GM18498 (cell line): ENCODE data around the gene KLF1.
"Not testable (repeated sequence)": the region's sequence is repeated elsewhere in the genome, so short reads cannot be mapped to it uniquely, and the experiment has no call there.

Experiments
- ATAC-seq: cut with Tn5 transposase; IDR thresholded peaks from one replicate; pipeline ENCODE4 v1.9.1; 2021; ENCODE audit warnings: mild to moderate bottlenecking, moderate library complexity; ENCODE audit not compliant: unreplicated experiment

The KLF1 gene

GRCh38 chr19:12886969-12887747 is at the start of gene KLF1:
Gene KLF1, minus strand, starts transcription at chr19:12887201. Its CDS starts 61 bp downstream, at chr19:12887140.
- ATAC-seq, result no peak

GRCh38 chr19:12936582-12936981 is 49.6 kb upstream of the KLF1 start:
- no peak for ATAC-seq

DNA sequence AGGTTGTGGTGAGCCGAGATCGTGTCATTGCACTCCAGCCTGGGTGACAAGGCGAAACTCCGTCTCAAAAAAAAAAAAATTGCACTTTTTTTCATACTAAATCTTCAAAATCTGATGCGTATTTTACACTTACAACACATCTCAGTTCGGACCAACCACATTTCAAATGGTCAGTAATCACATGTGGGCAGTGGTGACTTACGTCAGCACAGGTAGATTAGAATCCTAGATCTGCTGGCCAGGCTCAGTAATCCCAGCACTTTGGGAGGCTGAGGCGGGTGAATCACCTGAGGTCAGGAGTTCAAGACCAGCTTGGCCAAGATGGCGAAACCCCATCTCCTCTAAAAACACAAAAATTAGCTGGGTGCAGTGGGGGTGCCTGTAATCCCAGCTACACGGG is 48.1 kb upstream of the KLF1 start:
- no peak for ATAC-seq

DNA sequence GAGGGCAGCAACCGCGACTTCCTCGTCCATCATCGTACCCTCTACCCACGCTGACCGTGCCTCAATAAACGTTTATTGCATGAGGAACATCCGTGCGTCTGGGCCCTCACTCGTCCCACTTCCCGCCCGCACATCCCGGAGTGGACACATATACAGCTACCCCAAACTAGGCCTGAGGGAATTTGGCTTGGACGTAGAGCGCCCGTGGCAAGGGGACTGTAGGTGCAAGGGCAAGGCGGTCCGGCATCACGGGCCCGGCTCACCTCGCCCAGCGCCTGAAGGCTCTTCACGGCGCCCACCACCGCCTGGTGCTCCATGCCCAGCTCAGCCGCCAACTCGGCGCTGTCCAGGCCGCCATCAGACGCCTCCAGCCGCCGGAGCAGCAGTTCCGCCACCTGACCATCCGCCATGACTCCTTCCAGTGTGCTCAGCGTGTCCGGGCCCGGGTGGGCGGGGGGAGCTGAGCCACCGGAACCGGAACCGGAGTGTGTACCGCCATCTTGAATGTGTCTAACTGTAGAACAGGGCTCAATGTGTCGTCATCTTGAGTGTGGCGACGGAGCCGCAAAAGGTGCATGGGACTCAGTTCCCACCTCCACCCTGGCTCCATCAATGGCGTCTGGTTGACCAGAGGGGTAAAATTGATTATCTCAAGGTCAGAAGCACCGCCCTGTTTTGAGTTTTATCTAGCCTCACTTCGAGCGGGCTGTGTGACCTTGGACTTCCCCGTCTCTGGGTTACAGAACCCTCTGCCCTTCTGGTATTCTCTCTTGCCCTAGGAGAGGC is 46.5 kb upstream of the KLF1 start, which contains the start of gene FARSA:
Gene FARSA (minus strand): TSS at position 425 of the 786 bp plus-strand sequence. CDS start 15 bp downstream, at position 410.
- peak; percentile 52 for ATAC-seq

- no peak for ATAC-seq
These were observed 45.6 kb upstream of the KLF1 start for GRCh38 chr19:12932392-12933286.

GRCh38 chr19:12930002-12930645 is 43.1 kb upstream of the KLF1 start:
- no peak for ATAC-seq

DNA sequence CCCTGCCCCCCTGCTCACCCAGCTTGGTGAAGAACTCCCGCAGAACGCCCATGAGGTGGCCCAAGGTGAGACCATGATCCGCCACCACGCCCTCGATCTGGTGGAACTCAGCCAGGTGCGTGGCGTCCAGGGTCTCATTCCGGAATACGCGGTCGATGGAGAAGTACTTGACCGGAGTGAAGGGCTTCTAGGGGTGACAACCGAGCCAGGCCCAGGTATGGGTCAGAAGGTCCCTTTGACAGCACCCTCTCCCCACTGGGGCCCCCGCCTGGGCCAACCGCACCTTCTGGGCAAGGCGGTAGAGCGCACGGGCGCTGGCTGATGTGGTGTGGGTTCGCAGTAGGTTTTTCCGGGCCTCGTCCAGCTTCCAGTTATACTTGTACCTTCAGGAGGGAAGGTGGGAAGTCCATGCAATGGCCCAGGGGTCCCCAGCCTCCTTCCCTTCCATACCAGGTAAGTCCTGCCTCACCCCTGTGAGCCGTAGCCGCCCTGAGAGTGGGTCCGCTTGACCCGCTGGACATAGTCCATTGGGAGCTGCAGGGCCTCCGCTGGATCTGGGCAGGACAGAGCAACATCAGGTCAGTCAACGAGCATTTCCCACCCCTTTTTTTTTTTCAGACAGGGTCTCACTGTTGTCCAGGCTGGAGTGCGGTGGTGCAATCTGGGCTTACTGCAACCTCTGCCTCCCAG is 37.8 kb upstream of the KLF1 start:
- ATAC-seq, result no peak

- ATAC-seq, result no peak
These were observed 36.0 kb upstream of the KLF1 start for GRCh38 chr19:12922959-12923358.

DNA sequence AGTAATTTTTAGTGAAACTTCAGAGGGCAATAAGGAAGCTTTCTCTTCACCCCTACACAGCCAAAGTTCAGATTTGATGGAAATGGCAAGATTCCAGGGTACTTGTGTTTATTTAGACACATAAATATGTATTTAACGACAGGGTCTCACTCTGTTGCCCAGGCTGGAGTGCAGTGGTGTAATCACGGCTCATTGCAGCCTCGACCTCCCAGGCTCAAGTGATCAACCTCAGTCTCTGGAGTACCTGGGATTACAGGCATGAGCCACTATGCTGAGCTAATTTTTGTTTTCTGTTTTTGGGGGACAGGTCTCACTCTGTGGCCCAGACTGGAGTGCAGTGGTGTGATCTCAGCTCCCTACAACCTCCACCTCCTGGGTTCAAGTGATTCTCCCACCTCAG is 34.0 kb upstream of the KLF1 start:
- no peak for ATAC-seq

DNA sequence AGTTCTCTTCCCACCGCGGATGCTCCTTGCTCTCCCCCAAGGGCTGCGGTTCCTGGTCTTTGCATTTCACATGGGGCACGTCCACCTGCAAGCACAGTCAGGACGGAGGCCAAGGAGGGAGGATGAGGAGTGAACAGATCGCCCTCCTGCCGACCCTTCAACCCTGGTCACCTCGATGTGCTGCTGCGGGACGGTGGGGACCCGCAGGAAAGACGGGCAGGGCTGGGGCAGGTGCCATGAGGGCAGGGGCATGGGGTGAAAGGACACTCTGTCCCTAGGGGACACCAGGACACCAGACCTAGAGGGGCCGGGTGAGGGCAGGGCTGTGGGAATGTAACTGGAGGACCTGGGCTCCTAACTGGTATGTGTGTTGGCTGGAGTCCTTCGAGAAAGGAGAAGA is 31.3 kb upstream of the KLF1 start:
- no peak for ATAC-seq

GRCh38 chr19:12915860-12916259 is 28.9 kb upstream of the KLF1 start:
- not testable (repeated sequence) for ATAC-seq

DNA sequence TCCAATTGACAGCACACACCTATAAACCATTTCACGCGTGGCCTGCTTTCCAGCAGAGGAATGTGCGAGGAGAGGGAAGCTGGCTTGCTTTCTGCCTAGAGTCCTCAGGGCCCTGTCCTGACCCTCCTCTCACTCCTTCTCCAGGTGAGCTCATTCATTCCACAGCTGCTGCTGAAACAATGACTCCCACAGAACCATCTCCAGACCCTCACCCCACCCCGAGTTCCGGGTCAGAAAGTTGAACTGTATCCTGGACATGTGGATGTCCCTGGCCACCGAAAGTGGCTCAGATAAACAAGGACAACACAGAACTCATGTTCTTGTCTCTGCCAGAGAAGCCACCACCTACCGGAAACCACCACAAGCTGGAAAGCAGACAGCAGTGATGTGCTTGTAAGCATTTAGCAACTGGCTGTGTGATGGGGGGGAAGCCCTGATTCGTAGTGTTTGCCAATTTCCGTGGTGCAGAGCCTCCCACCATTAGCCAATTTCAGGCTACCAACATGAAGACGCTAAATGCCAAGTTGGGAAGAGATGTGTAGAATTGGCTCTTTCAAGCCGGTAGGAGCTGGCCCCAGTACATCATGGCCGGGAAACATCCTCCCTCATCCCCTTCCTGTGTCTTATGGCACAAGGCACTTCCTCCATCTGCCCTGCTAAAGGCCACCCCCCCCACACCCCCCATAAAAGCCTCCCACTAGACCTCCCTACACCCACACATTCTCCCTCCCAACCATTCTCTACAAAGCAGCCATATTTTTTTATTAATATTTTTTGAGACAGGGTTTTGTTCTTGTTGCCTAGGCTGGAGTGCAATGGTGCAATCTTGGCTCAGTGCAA is 27.1 kb upstream of the KLF1 start:
- no peak for ATAC-seq

DNA sequence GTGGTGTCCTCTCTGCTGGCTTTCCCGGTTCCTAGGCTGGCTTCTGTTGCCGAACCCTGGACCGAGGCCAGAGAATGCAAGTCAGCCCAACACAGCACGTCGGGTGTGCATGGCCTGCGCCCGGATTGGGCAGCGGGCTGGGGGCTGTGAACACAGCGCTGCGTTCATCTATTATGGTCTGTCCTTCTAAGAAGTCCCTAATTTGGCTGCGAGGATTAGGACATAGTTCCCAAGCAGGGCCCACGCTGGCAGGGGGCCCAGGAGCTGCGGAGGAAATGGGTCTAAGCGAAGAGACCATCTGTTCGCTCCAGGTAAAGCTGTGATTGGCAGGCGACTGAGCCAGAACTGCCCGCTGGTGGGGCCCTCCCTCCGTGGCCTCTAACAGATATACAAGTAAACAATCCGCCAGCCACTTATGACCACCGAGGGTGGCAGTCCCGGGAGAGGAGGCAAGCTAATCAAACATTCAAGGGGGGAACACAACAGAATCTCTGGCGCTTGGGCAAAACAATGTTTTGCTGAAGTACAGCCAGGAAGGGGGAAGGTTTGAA is 26.1 kb upstream of the KLF1 start:
- ATAC-seq, result no peak

DNA sequence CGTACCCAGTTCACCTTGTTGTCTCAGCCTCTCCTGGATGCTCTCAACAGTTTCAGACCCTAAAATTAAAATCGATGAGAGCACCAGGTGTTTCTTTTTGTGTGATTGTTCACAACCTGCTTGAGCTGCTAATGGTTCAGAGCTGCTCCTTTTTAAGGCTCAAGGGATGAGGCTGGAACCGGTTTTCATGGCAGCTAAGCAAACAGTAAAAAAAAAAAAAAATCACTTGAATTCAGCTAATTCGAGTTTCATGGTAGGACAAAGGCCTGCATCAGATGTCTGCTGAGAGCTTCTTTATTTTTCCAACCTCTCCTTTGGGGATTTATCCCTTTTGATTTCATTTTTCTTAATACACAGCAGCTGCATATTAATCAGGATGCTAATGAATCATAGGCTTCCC is 25.6 kb upstream of the KLF1 start:
- no peak for ATAC-seq

DNA sequence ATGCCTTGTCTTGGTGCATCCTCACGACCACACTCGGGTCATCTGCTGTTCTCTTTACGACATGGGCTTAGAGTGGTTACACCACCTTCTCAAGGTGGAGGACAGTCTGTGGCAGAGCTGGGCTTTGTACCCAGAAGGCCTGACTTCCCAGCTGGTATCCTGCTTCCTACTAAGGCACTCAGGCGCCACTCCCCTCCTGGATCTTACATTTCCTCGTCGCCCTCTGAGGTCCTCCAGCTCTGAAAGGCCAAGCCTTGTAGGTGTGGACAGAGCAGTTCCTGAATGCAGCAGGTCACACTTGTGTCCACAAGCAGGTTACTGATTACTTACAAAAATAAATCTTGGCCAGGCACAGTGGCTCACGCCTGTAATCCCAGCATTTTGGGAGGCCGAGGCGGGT is 20.2 kb upstream of the KLF1 start:
- no peak for ATAC-seq

DNA sequence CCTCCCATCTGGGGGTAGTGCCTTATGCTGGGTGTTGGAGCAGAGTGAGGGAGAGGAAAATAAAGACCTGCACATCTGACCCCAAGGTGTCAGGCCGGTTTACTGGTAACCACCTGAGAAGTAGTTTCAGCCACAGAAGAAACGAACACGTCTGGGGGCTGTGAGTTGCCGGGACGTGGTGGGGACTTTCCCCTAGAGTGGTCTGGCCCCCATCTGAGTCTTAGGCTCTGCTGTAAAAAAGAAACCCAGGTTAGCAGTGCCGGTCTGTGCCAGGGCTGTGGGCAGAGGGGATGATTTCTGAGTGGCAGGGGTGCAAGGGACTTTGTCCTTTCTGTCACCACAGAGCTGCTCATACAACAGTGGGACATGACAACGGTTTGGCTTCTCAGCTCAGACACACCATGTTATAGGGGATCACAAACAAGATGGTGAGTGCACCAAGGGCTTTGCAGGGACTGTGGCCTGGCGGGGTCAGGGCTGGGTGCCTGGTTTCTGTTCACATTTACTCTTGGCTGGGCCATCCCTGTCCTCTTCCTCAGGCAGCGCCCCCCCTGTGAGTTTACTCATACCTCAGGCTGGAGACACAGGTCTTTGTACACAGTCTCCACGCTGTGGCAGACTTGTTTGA is 13.0 kb upstream of the KLF1 start:
- ATAC-seq, result peak; percentile 86

- no peak for ATAC-seq
These were observed 9.5 kb upstream of the KLF1 start for GRCh38 chr19:12896460-12896859.

GRCh38 chr19:12893582-12893981 is 6.6 kb upstream of the KLF1 start:
- ATAC-seq, result no peak
